ENCODE results near the gene LPCAT1. TPM values are rescaled to one million over a fixed set of nuclear protein-coding genes. Genes with fewer than 3 reads are reported as not detected.
A peak's percentile ranks its signal among the peaks of the same experiment; 100 is the strongest.
"Not testable (repeated sequence)": the region's sequence is repeated elsewhere in the genome, so short reads cannot be mapped to it uniquely, and the experiment has no call there.

LPCAT1 gene
- total RNA-seq, 1 experiment from 2014 or later = 20.9 TPM

- DNase-seq (ENCODE audit: low read depth) = no peak
Observed at GRCh38 chr5:1509346-1510085, 14.2 kb downstream of the LPCAT1 start.

GRCh38 chr5:1508659-1509290 is 15.0 kb downstream of the LPCAT1 start:
- DNase-seq (ENCODE audit: low read depth) = no peak

GRCh38 chr5:1507961-1508658 is 15.7 kb downstream of the LPCAT1 start:
- DNase-seq (ENCODE audit: low read depth) = no peak

GRCh38 chr5:1507457-1507856 is 16.3 kb downstream of the LPCAT1 start:
- no peak for DNase-seq (ENCODE audit: low read depth)

GRCh38 chr5:1507014-1507375 is 16.8 kb downstream of the LPCAT1 start:
- no peak for DNase-seq (ENCODE audit: low read depth)

GRCh38 chr5:1506242-1507013 is 17.3 kb downstream of the LPCAT1 start:
- no peak for DNase-seq (ENCODE audit: low read depth)

- DNase-seq (ENCODE audit: low read depth) = no peak
Observed at GRCh38 chr5:1505506-1506241, 18.1 kb downstream of the LPCAT1 start.

GRCh38 chr5:1505089-1505488 is 18.7 kb downstream of the LPCAT1 start:
- DNase-seq (ENCODE audit: low read depth) = not testable (repeated sequence)

GRCh38 chr5:1504617-1505016 is 19.1 kb downstream of the LPCAT1 start:
- no peak for DNase-seq (ENCODE audit: low read depth)

- DNase-seq (ENCODE audit: low read depth) = no peak
Observed at GRCh38 chr5:1504069-1504595, 19.6 kb downstream of the LPCAT1 start.

- DNase-seq (ENCODE audit: low read depth) = no peak
Observed at GRCh38 chr5:1503241-1504068, 20.3 kb downstream of the LPCAT1 start.

GRCh38 chr5:1502737-1503120 is 21.0 kb downstream of the LPCAT1 start:
- no peak for DNase-seq (ENCODE audit: low read depth)

- DNase-seq (ENCODE audit: low read depth) = peak; percentile 46
Observed at GRCh38 chr5:1502046-1502736, 21.6 kb downstream of the LPCAT1 start.

GRCh38 chr5:1501372-1502045 is 22.3 kb downstream of the LPCAT1 start:
- DNase-seq (ENCODE audit: low read depth) = no peak

- DNase-seq (ENCODE audit: low read depth) = no peak
Observed at GRCh38 chr5:1500411-1501091, 23.2 kb downstream of the LPCAT1 start.

- no peak for DNase-seq (ENCODE audit: low read depth)
Observed at GRCh38 chr5:1499851-1500250, 23.9 kb downstream of the LPCAT1 start.

- DNase-seq (ENCODE audit: low read depth) = no peak
Observed at GRCh38 chr5:1498623-1499416, 24.9 kb downstream of the LPCAT1 start.
